GM19452 (cell line): ENCODE results near the gene IL6R.
"Not testable (repeated sequence)": the region's sequence is repeated elsewhere in the genome, so short reads cannot be mapped to it uniquely, and the experiment has no call there.

Experiments
- ATAC-seq: cut with Tn5 transposase; IDR thresholded peaks from one replicate; pipeline ENCODE4 v1.9.1; 2021; ENCODE audit not compliant: unreplicated experiment

The IL6R gene

GRCh38 chr1:154406572-154406879, 1.4 kb downstream of the IL6R start:
- no peak for ATAC-seq

DNA sequence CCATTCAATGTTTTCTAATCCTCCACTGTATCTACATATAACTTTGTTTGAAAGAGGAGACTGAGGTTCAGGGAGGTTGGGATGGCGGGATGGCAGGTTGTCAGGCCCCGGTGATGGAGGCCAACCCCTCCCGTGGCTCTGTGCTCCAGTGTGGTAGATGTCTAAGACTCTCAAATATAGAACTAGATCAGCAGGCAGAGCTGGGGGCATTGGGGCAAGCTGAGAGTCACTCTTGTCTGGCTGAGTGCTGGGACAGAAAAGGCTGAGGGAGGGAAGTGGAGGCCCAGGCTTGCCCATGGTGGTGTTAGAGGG, 1.7 kb downstream of the IL6R start:
- no peak for ATAC-seq

DNA sequence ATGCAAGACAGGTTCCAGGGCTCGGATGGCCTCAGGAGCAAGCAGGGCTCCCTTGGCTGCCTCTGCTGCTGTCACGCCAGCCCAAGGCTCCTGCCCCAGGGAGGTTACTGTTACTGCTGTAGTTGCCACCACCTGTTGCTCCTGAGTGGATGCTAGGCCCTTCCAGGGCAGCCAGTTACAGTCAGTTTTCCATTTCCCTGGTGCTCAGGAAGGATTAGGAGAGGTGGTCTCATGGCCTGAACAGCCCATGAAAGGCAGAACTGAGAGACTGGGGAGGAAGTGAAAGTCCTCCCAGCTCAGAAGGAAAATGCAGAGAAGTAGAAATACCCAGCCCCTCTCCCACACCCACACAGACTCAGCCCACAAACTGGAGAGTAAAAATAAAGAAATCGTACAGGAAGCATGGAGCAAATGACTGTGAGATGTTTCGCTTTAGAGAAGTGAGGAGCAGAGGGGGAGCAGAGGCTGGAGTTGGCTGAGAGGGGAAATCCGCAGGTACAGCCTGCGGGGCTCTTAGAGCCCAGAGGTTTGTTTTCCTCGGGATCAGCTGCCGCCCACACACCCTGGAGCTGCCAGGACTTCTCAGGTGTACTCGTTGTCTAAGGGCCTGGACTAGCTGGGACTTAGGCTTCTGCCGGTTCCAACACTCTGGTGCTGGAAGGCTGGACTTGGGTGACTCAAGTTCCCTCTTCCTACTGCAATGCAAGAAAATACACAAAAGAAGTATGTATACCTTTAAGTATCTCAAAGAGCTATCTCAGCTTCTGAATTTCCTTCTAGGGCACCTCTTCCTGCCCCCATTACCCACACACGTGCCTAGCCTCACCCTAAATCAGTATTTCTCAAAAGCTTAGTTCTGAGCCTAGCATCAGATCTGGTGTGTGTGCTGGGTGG, 2.3 kb downstream of the IL6R start:
- ATAC-seq: no peak

DNA sequence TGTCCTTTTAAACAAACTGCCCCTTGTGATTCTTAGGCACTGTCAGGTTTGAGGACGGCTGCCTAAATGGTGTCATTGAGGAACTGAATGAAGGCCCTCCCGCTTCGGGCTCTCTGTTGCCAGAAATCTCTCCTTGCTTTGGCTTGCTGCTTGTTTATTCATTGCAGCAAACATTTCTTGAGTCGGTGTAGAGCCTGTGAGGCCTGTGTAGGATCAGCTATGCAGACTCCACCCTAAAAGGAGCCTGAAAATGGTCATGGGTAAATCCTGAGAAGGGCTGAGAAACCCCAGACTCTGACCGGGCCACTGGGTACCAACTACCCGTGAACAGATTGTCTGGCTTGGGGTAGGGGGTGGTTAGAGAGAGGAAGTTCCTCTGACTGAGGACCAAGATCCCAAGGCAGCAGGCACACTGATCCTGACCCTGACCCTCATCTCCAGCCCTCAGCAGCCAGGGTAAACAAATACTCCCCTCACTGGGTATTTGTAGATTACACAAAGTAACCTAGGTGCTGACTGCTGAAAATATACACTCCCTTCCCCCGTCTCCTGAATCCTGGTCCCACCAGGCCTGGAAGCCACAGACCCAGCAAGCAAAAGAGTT, 3.1 kb downstream of the IL6R start:
- ATAC-seq: no peak

DNA sequence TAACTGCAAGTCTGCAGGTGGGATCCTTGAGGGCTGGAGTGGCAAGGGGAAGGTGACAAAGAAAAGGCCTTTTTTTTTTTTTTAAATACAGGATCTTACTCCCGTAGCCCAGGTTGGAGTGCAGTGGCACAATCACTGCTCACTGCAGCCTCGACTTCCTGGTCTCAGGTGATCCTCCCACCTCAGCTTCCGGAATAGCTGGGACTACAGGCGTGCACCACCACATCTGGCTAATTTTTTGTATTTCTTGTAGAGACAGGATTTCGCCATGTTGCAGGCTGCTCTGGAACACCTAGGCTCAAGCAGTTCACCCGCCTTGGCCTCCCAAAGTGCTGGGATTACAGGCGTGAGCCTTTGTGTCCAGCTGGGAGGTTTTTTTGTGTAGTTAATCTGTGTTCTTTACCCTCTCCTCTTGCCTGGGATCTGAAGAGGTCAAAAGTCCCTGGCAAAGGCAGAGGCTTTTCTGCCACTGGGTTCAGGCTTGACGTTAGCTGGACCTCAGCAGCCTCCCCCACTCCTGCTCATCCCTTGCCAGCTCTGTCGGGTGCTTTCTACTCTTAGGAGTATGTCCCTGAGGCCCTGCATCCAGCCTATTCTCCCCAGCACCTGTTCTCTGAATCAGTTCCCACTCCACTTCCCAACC, 5.2 kb downstream of the IL6R start:
- no peak for ATAC-seq

DNA sequence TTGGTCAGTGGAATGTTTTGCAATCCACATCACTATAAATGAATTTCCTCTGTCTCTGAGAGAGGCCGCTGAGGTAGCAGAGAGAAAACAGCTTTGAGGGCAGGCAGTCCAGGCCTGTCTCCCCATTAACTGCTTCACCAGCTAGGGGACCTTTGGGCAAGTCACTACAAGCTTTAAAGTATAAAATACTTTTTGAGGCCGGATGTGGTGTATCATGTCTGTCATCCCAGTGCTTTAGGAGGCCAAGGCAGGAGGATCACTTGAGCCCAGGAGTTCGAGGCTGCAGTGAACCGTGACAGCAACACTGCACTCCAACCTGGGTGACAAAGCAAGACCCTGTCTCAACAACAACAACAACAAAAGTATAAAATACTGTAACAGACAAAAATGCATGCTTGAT, 6.4 kb downstream of the IL6R start:
- no peak for ATAC-seq

GRCh38 chr1:154413177-154413783, 8.1 kb downstream of the IL6R start:
- ATAC-seq: no peak

DNA sequence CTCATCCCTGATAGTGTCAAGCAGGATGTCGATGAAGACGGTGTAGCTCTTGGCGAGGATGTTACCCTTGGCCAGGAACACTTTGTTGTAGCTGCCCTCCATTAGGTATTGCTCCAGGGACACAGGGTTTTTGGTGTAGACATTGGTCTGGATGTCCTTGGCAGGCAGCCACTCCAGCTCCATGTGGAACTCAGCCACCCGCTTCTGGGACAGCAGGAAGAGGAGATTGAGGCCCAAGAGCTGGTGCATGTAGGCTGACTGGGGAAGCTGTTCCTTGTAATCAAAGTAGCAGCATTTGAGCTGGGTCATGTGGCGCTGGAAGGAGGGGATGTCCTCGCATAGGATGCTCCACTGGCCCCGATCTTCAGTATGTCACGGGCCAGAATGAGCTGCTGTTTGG, 9.5 kb downstream of the IL6R start:
- no peak for ATAC-seq

GRCh38 chr1:154416471-154417337, 11.6 kb downstream of the IL6R start:
- ATAC-seq: no peak

DNA sequence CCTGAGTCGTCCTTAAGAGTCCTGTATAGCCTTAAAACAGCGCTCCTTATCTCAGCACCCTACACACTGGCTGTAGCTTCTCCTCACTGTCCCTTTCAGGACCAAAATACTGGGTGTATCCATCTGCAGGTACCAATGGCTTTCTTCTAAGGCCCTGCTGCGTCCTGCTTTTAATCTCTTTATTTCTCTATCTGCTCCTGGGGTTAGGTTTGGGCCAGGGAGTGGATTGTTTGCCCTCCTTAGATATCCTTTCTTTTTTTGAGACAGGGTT, 12.1 kb downstream of the IL6R start:
- no peak for ATAC-seq

DNA sequence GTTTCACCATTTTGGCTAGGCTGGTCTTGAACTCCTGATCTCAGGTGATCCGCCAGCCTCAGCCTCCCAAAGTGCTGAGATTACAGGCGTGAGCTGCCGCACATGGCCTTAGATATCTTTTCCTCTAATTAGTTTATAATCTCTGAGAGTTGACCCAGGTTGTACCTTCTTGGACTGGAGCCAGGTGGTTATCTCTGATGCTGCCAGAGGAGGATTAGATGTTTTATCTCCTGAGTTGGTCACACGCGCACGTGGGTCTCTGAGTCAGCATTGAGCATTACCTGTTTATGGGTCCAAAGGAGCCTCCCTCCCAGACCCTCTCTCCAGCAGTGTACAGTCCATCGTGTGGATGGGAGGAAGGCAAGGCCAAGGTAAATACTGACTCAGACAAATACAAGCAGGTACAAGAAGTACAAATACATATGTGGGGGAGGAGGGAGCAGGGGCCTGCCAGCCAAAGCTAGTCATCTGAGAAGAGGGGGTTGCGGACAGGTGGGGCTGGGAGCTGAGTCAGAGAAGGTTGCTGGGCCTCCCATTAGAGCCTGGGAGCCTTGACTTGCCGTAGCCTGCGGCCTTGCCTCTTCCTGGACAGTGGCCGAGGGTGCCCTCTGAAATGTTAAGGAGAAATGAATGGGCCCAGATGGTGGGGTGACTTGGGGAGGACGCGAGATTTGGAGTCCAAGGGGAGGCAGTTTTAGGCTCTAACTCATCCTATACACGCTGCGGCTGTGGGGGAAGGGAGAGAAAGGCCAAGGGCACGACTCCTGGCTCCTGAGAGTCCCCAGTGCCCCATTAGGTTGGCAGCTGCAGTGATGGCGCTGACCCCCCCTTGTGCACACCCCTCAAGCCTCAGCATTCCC, 13.1 kb downstream of the IL6R start:
- no peak for ATAC-seq

DNA sequence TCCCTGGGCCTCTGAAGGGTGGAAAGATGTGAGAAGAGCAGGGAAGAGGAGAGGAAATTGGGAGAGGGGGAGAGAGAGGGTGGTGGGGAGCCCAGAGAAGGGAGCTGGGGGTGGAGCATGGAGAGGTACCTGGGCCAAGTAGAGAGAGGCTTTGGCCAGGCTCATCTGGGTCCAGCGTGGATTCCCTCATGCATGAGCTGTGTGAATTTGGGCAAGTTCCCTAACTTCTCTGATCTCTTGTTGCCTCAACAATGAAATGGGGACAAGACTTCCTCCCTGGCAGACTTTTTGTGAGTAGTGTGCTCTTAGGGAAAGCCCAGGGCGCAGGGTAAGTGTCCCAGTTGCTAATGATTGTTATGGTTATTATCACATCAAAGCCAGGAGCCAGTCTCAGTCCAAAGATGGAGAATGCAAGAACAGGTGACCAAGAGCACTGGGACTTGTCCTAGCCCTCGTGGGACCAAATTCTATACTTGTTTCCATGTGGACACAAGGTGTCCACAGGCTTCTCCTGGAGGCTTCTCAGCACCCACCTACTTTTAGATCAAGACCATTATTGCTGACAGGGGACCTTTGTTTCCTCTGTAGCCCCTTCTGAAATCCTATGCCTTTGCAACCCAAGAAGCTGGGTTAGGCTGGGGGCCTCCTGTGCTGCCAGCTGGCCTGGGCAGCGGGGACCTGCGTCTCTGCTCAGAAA, 13.9 kb downstream of the IL6R start:
- no peak for ATAC-seq

GRCh38 chr1:154419620-154420571, 14.8 kb downstream of the IL6R start:
- ATAC-seq: no peak

DNA sequence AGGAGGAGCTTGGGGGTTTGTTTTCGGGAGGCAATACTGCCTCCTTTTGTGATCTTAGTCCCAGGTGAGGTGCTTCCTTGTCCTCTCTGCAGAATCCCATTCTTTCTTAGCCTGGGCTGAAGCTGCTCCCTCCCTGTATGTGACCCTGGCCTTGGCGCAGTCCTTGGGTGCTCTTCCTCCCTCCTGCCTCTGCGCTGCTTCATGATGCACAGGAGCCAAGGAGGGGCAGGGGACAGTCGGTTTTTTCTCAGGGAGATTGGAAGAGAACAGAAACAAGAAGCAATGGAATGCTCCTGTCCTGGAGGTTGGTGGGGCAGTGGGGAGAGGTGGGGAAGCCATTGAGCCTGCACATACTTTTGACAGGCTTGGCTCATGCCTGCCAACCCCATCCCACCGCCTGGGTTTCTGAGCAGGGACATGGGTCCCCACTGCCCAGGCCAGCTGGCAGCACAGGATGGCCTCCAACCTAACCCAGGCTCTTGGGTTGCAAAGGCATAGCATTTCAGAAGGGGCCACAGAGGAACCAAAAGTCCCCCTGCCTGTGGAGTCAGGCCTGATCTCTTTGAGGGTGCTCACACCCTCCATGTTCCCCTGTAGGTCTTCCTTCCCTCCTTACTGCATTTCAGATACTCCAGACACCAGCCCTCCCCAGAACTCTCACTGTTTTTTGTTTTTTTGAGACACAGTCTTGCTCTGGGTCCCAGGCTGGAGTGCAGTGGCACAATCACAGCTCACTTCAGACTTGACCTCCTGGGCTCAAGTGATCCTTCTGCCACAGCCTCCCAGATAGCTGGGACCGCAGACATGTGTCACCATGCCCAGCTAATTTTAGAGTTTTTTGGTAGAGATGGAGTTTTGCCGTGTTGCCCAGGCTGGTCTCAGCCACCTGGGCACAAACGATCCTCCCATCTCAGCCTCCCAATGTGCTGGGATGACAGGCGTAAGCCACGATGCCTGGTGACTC, 16.1 kb downstream of the IL6R start:
- ATAC-seq: no peak

DNA sequence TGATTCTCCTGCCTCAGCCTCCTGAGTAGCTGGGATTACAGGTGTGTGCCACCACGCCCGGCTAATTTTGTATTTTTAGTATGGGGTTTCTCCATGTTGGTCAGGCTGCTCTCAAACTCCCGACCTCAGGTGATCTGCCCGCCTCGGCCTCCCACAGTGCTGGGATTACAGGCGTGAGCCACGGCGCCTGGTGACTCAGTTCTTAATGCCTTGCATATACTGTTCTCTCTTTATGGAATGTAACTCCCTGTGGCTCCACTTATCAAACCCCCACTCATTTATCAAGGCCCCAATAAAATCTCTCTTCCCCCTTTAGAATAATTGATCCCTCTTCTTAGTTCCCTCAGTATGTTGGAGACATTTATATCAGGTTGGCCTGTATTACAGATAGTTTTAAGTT, 16.9 kb downstream of the IL6R start:
- ATAC-seq: not testable (repeated sequence)

DNA sequence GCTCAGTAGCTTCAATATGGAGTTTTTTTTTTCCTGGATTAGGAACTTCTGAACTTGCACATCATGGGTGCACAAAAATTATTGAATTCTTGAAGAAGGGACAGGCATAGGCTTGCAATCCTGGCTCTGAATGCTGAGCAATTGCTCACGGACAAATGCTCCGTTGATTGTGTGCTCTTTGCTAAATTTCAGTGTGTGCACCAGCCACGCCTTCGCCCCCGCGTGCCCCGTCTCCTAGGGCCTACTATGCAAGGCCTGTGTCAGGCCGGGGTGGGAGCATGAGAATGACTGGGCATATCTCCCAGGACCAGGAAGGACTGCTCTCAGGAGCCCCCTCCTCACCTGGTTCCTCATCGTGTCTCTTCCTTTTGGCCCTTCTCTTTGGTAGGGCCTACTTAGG, 17.4 kb downstream of the IL6R start:
- no peak for ATAC-seq

DNA sequence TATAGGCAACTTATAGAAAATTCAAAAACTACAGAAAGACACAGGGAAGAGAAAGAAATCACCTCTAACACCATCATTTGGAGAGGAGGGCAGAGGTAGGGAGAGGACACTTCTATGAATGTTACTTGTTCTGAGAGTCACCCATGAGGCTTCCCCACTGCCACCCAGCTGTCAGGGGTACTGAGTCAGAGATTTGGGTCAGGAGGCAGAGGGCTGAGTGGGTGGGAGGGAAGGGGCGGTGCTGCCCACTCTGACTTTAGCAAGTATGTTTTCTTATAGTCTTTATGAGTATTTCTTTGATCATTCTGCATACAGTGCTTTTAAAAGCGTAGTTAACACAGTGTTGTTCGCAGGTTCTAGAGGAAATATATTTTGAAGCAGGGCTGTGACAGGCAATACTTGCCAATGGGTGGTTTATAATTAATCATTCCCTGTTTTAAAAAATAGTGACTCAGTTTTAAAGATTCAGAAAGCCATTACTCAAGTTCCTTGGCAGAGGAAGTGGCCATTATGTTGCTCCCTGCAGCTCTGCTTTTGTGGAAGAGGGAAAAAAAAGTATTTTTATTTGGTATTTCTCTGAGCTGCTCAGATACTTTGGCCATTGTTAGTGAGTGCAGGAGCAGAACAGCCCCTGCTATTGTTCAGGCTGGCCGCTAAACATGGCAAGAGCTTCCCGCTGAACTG, 18.3 kb downstream of the IL6R start:
- ATAC-seq: no peak
